AG04449 (cell line): ENCODE data around the gene APOL1.

Experiments
- CTCF ChIA-PET: fragments of 350-600 bp; formaldehyde crosslinking; extraction: SDS; loops from one replicate; lab custom pipeline; 2021; ENCODE audit warnings: antibody characterized with exemption; lab: Yijun Ruan, JAX
- POLR2A ChIA-PET: fragments of 400-600, 350-600 bp; formaldehyde crosslinking; extraction: SDS; loops from one replicate; lab custom pipeline; 2020; ENCODE audit warnings: antibody characterized with exemption, inconsistent platforms; lab: Yijun Ruan, JAX
- DNase-seq: peaks from one replicate; pipeline ENCODE4 v3.0.0-alpha.2; 2010; ENCODE audit warnings: low read depth, low spot score
- H3K4me3 ChIP-seq: 2 replicates; pipeline ENCODE4 v1.5.1; 2011; ENCODE audit warnings: low read depth, mild to moderate bottlenecking, control low read depth, low read length
- TF ChIP-seq, protein P1 (sequence below): IDR thresholded peaks from one replicate; pipeline ENCODE4 v1.5.1; 2011; ENCODE audit warnings: mild to moderate bottlenecking, moderate library complexity, low read length, control low read depth, inconsistent platforms; ENCODE audit not compliant: insufficient read depth; ENCODE audit errors: missing control alignments

APOL1 gene

DNA sequence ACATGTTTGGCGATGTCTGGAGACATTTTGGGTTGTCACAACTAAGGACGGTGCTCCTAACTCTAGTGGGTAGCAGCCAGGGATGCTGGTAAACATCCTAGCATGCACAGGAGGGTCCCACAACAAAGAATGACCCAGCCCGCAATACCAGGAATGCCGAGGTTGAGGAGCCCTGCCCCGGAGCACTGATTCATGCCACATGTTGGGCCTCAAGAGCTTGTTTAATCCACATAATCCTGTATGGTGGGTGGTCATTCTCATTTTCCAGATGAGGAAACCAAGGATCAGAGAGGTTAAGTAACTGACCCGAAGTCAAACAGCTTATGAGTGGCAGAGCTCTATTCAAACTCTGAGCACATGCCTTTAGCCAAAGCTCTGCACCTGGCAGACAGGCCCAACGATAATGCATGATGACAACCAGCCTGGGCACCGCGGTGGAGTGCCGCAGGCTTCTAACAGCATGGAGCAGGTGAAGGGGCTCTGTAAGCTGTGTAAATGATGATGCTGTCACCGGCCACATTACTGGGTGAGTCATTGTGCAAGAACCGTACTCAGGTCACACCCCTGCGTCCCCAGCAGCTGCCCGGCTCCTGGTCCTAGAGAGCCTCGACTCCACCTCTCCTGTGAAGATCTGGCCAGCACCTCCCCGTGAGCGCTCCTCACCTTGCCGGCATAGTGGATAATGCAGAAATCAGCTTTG lies 58.6 kb downstream of the APOL1 start:
- no peak for DNase-seq
- CTCF ChIA-PET = interaction anchor here (1.1 to 5.6 kb wide), 6 partner anchors 10 to 159 kb away, joined by 3 to 56 read pairs (median 4); no protein-coding TSS in a partner anchor

DNA sequence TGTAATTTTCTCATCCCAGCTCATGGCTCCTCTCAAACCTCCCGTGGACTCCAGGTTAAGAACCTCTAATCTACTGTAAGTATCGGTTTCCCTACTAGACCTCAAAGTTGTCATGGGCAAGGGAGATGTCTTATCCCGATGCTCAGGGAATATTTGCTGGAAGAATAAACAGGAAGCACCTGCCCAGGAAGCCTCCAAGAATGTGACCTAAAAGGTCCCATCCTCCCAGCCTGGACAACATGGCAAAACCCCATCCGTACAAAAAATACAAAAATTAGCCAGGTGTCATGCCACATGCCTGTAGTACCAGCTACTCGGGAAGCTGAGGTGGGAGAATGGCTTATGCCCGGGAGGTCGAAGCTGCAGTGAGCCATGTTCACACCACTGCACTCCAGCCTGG lies 62.4 kb downstream of the APOL1 start:
- TF ChIP-seq, protein P1, sequence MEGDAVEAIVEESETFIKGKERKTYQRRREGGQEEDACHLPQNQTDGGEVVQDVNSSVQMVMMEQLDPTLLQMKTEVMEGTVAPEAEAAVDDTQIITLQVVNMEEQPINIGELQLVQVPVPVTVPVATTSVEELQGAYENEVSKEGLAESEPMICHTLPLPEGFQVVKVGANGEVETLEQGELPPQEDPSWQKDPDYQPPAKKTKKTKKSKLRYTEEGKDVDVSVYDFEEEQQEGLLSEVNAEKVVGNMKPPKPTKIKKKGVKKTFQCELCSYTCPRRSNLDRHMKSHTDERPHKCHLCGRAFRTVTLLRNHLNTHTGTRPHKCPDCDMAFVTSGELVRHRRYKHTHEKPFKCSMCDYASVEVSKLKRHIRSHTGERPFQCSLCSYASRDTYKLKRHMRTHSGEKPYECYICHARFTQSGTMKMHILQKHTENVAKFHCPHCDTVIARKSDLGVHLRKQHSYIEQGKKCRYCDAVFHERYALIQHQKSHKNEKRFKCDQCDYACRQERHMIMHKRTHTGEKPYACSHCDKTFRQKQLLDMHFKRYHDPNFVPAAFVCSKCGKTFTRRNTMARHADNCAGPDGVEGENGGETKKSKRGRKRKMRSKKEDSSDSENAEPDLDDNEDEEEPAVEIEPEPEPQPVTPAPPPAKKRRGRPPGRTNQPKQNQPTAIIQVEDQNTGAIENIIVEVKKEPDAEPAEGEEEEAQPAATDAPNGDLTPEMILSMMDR = no peak

More for the DNA sequence above, 58.6 kb downstream of the APOL1 start:
- TF ChIP-seq, protein P1 = no peak
- POLR2A ChIA-PET = interaction anchor here (0.9 to 2.2 kb wide), 2 partner anchors 7 to 12 kb away, joined by 3 to 8 read pairs; no protein-coding TSS in a partner anchor
- H3K4me3 ChIP-seq = no peak overlapping the region

DNA sequence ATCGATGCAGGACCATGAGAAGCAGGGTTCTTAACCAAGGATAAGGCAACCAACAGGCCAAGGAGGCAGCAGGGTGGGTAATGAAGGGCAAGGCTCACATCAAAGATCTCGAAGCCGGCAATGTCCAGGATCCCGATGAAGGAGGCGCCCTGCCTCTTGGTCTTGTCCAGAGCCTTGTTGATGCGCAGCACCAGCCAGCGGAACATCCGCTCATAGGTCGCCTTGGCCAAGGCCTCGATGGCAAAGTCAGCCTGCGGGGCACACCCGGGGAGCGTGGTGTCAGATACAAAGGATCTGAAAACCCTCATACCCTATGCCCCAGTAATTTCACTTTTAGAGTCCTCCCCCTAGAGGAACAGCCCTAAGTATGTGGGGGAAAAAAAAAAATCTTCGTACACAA lies 63.5 kb downstream of the APOL1 start:
- DNase-seq = no peak
- POLR2A ChIA-PET = interaction anchor here (1.1 kb wide), 1 partner anchor 8 kb away, joined by 4 read pairs; no protein-coding TSS in a partner anchor
- no peak overlapping the region for H3K4me3 ChIP-seq
- TF ChIP-seq, protein P1 = no peak
- CTCF ChIA-PET = interaction anchor here (2.0 kb wide), 1 partner anchor 154 kb away, joined by 10 read pairs; no protein-coding TSS in a partner anchor

More for the DNA sequence above, 62.4 kb downstream of the APOL1 start:
- DNase-seq = no peak
- CTCF ChIA-PET = interaction anchor here (0.7 to 5.6 kb wide), 5 partner anchors 8 to 171 kb away, joined by 3 to 56 read pairs (median 4); no protein-coding TSS in a partner anchor
- no peak overlapping the region for H3K4me3 ChIP-seq
- POLR2A ChIA-PET = interaction anchor here (1.1 kb wide), 1 partner anchor 9 kb away, joined by 4 read pairs; no protein-coding TSS in a partner anchor
